GM15510 (cell line): ENCODE results near the gene TRIM26.

Experiments used
- POLR2A ChIP-seq: IDR thresholded peaks from 3 replicates; pipeline ENCODE4 v1.6.1; 2011; ENCODE audit warnings: borderline replicate concordance; ENCODE audit not compliant: insufficient read length; ENCODE audit errors: extremely low read depth

The TRIM26 gene

DNA sequence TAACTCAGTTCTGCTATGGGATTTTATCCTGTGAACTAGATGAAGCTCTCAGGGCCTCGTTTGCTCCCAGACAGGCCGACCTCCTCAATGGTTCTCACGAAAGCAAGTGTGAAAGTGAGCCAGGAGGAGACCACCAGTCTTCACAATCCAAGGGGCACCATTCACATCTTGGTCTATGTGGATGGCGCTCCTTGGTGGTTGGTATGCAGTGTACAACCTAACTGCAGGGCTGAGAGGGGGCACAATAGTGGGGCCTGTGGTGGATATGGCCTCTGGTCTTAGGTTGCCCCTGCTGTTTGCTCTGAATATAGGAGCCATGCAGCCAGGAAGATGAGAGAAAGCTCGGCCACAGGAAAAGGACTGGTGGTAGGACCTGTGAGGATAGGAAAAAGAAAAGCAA lies 24.7 kb downstream of the TRIM26 start:
- TF ChIP-seq POLR2A = no peak

DNA sequence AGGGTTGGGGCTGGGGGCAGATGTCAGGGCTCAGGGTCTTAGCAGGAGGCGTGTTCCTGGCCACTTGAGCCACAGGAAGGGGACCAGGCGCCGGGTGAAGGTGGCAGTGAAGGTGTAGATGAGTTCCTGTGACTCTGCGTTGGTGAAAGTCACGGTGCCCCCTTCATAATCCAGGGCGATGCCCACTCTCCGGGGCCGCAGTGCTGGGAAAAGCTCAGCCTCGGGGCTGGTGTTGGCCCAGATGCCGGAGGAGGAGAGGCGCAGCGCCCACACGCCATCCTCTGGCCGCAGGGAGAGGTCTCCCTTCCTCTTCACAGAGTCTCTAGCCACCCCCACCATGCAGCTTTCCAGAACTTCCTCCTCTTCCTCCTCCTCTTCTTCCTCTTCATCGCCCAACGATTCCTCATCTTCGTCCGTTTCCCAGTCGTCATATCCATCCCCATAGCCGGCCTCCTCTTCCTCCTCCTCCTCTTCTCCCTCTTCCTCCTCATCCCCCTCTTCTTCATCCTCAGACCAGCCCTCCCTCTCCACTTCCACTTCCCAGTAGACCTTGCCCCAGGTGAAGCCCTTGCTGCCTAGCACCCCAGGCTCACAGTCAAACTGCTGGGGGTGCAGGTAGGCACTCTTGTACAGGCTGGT lies 27.2 kb downstream of the TRIM26 start:
- no peak for TF ChIP-seq POLR2A

DNA sequence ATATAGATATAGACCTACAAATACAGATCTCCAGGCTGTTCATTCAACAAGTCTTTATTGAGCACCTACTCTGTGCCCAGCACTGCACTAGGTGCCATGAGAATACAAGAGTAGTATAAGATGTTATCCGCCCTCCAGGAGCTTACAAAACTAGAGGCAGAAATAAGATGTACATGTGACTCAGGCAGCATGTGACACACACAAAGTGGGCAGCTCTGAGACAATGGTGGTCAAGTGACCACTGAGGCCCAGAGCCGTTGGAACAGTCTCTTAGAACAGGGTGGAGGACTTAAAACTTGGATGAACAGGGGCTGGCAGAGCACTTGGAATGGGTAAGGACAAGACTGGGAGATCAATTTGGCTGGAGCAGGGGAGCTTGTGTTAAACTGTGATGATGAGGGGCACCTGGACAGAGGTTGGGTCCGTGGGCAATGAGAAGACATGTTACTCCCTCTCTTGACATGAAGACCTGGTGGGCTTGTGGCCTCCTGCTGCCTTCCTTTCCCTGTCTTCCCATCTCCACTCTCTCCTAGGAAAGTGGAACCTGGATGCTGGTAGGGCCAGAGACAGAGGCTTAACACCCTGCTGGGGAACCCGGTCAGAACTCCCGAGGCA lies 28.7 kb downstream of the TRIM26 start:
- no peak for TF ChIP-seq POLR2A

DNA sequence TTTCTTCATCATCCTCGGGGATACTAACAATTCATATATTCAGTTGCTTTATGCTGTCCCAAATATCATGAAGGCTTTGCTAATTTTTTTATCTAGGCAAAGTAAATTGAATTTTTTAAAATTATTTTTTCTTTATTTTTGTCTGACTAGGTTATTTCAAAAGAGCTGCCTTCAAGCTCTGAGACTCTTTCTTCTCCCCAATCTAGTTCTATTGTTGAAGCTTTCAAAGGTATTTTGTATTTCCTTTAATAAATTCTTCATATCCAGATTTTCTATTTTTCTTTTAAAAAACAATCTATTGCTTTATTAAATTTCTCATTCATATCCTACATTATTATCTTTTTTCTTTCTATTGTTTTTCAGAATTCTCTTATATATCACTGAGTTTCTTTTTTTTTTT lies 33.1 kb downstream of the TRIM26 start:
- TF ChIP-seq POLR2A = no peak

DNA sequence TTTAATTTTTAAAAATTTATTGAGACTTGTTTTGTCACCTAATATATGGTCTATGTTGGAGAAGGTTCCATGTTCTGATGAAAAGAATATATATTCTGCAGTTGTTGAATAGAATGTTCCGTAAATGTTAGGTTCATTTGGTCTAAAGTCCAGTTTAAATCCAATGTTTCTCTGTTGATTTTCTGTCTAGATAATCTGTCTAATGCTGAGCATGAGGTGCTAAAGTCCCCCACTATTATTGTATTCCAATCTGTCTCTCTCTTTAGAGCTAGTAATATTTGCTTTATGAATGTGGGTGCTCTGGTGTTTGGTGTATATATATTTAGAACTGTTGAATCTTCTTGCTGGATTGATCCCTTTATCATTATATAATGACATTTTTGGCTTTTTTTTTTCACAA lies 34.4 kb downstream of the TRIM26 start:
- TF ChIP-seq POLR2A = no peak

DNA sequence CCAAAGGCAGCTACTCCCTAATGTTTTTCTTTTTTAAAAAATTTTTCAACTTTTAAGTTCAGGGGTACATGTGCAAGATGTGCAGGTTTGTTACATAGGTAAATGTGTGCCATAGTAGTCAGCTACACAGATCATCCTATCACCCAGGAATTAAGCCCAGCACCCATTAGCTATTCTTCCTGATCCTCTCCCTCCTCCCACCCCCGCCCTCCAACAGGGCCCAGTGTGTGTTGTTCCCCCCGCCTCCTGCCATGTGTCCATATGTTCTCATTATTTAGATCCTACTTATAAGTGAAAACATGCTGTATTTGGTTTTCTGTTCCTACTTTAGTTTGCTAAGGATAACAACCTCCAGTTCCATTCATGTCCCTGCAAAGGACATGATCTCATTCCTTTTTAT lies 37.4 kb downstream of the TRIM26 start:
- no peak for TF ChIP-seq POLR2A

DNA sequence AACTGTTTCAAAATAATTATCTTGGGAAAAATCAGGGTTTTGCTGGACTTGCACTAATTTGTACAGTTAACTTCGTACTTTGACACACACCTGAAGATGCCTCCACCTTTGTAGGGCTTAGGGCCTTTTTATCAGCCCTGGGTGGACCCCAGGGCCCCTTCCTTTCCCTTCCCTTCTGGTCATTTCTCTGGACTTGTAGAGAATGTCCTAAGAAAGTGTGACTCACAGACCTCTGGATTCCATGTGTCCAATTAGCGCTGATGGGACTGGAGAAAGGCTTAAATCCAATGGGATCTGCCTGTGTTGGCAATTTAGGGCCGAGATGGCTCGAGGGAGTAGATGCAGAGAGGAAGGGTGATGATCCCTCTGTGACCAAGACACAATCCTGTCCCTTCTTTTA lies 40.5 kb downstream of the TRIM26 start:
- TF ChIP-seq POLR2A = no peak

DNA sequence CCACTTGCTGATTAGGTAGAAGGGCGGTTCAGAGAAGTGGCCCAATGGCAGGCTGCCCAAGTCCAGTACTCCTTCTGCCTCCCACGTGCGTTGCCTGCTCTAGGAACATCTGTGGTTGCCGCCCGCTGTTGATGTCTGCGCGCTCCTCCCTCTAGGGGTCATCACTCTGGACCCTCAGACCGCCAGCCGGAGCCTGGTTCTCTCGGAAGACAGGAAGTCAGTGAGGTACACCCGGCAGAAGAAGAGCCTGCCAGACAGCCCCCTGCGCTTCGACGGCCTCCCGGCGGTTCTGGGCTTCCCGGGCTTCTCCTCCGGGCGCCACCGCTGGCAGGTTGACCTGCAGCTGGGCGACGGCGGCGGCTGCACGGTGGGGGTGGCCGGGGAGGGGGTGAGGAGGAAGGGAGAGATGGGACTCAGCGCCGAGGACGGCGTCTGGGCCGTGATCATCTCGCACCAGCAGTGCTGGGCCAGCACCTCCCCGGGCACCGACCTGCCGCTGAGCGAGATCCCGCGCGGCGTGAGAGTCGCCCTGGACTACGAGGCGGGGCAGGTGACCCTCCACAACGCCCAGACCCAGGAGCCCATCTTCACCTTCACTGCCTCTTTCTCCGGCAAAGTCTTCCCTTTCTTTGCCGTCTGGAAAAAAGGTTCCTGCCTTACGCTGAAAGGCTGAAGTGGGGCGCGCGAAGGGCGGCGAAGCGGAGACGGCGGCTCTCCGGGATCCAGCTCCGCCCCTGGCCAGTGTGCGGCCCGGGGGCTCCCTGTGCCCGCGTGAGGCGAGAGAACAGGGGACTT lies 41.3 kb downstream of the TRIM26 start:
- TF ChIP-seq POLR2A = no peak

DNA sequence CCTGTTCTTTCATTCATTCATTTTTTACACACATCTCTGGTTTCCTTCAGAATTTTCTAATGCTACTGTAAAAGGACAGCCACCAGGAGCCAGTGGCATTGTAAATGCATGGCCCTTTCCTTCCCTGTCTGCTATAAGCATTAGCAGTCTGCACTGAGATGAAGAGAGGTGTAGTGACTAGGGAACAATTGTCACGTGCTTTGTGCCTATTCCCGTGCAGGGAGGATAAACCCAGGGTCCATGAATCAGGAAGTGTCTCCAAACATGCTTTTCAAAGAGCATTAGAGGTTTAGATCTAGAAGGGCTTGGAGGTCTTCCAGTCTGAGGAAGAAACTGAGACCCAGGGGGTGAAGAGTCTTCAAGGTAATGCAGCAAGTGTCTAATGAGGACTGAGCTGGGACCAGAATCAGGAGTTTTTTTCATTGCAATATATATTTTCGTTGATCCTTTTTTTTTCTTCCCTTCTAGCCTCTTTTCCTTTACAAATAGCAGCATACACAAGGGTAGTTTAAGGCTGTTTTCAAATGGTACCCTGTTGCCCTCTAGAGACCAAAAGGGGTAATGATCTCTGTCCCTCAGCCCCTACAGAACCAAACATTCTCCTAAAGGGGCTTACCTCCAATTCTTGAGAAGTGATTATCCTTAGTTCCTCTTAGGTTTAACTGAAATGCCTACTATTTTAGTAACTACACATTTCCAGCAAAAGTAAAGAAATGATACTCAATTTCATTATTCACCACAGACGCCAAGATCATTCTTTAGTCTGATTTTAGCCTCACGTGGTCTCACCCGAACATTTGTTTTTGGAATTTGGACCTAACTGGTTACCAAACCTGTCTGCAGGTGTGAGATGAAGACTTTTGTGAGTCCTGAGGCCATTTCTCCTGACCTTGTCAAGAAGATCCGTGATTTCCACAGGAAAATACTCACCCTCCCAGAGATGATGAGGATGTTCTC lies 43.3 kb downstream of the TRIM26 start:
- no peak for TF ChIP-seq POLR2A

DNA sequence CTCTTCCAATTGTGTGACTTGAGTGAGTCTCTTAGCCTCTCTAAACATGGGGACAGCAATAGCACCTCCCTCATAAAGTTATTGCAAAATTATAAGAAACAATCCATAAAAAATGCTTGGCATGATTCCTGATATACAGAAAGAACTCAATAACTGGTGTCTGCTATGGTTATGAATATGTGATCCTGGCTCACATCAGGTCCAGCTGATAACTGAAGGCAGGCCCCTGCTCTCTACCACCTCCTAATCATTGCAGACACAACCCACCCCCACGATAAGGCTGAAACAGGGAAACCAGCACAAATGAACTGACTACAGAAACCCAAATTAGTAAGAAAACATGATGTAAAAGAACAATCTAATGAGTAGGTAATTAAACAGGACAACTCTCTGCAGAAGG lies 44.5 kb downstream of the TRIM26 start:
- no peak for TF ChIP-seq POLR2A

DNA sequence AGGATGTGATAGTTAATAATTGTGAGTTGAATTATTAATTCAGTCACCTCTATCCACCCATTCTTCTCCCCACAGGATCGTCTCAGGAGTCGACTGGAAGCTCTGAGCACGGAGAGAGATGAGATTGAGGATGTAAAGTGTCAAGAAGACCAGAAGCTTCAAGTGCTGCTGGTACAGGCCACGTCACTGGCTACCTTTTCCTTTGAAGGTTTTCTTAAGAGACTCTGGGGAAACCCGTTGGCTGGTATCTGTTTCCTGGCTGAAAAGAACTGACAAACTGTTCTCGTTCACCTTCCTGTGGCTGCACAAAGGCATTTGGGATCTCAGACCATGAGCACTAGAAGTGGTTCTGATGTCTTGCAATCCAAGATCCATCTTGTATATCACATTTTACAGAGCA lies 46.1 kb downstream of the TRIM26 start:
- TF ChIP-seq POLR2A = no peak

DNA sequence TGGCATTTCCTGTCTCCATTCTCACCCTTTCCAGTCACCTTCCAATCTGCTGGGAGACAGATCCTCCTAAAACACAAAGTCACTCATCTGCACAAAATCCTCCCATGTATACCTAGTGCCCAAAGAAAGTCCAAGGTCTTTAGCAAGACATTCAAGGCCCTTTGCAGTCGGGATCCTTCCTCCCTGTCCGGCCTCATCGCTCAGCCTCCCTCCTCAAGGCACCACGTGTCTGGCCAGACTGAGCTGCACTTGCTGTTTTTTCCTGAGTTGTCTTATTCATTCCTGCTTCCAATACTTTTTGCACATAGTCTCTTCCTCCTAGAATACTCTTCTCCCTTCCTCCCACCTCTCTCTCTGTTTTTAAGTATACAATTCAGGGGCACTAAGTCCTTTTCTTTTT lies 48.5 kb downstream of the TRIM26 start:
- TF ChIP-seq POLR2A = no peak

DNA sequence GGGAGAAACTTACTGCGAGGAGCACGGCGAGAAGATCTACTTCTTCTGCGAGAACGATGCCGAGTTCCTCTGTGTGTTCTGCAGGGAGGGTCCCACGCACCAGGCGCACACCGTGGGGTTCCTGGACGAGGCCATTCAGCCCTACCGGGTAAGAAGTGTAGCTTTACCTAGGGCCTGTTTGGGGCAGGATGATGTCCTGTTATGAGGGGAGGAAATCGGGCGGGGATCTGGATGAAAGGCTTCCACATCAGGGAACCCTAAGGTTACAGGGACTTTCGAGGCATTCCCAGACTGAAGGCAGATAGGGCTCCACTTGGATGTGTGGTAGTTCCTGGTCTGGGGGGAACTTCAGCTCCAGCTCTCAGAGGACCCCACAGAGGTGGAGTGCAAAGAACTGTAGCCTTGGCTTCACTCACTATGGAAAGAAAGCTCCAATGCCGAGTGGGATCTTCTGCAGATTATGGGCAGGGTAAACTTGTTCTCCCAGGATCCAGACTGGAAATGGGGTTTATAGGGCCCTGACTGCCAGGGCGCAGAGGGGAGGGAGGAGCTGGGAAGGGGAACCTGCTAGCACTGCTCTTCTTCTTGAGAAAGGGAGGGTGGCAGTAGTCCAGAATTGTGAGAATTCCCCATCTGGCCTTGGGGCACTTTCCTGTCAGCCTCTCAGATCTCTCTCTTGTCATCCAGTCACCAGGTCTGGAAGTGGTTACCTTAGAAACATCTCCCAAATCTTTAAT lies 49.1 kb downstream of the TRIM26 start:
- TF ChIP-seq POLR2A = no peak
